Measurements from ENCODE around the gene TUT4. TPM values are rescaled to one million over a fixed set of nuclear protein-coding genes. Genes with fewer than 3 reads are reported as not detected.

Gene TUT4
- total and polyA plus RNA-seq, 5 donors, result 20.4 to 41.1 (median 37.7) TPM

DNA sequence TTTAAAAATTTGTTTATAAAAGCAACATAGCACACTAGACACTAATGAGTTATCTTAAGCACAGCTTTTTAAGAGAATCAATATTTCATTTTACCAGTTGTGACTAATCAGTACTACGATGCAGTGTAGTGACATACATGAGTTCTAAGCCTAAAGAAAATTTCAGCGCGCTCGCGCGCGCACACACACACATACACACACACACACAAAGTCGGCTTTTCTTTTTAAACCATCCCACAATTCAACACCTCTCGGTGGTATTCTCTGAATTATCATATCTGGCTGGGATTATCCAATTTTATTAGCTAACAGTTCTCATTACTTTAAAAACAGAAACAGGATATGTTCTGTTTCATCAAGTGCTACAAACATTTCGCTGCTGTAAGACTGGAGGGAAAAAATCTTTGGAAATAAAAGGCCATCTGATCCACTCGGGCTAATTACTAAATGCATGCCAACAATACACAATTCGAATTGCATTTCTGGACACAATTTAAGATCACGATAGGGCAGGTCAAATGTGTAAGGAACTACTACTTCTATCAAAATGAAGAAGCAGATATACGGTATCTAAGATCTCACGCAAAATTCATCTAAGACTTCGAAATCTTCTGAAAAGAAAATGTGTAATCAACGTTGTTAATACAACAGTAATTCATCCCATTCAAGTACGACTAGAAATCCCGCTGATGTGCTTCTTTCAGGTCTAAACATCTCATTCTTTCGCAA is 1.2 kb downstream of the TUT4 start:
- no peaks in the 10 kb centered on the region for H3K9me3 ChIP-seq (ENCODE audit: control insufficient read depth, low read length)
- DNase-seq (no peak), ATAC-seq (no peak)
- H3K27me3 ChIP-seq (ENCODE audit: control insufficient read depth, insufficient read depth), result no peaks in the 10 kb centered on the region
- no peaks in the 10 kb centered on the region for H3K4me1 ChIP-seq (ENCODE audit: control insufficient read depth, insufficient read depth, low read length)
- WGBS, result 7% methylated on average over 20 of the region's 20 CpGs
- intact Hi-C loops (cut with DNase I), result no loop called here
- no peak overlapping the region for H3K27ac ChIP-seq (ENCODE audit: low read length)
- peak overlapping the region; percentile 83 for H3K4me3 ChIP-seq (ENCODE audit: low read length)

DNA sequence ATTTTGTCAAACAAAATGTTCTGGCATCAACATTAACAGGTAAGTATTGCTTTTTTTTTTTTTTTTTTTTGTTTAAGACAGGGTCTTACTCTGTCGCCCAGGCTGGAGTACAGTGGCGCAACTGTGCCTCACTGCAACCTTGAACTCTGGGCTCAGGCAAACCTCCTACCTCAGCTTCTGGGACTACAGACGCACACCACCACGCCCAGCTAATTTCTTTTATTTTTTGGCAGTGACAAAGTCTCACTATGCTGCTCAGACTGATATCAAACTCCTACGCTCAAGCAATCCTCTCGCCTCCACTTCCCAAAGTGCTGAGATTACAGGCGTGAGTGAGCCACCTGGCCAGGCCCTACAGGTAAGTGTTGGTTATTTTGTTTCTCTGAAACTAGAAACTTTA is 2.4 kb downstream of the TUT4 start:
- no peak for ATAC-seq
- DNase-seq, result no peak
- no peaks in the 10 kb centered on the region for H3K27me3 ChIP-seq (ENCODE audit: control insufficient read depth, insufficient read depth)
- H3K4me3 ChIP-seq (ENCODE audit: low read length), result no peak overlapping the region
- WGBS, result 70% methylated on average over 7 of the region's 7 CpGs
- H3K27ac ChIP-seq (ENCODE audit: low read length), result no peak overlapping the region
- H3K9me3 ChIP-seq (ENCODE audit: control insufficient read depth, low read length), result no peaks in the 10 kb centered on the region
- intact Hi-C loops (cut with DNase I), result no loop called here
- no peaks in the 10 kb centered on the region for H3K4me1 ChIP-seq (ENCODE audit: control insufficient read depth, insufficient read depth, low read length)

DNA sequence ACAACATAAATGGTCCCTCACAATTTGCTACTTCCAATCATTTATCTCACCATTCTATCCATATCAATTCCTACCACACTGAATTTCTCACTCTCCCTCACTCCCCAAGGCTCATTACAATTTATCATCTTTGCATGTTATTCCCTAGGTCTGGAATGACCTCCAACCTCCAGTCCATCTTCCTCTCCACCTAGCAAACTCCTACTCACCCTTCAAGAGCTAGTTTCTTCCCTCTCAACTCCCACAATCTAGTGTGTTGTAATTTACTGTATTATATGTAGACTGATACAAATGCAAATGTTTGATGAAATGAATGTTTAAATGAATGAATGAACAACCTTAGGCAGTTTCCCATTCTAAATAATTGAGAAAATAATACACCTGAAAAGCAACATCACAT is 3.6 kb downstream of the TUT4 start:
- Histone ChIP-seq H3K27me3 (ENCODE audit: control insufficient read depth, insufficient read depth) (no peaks in the 10 kb centered on the region), H3K4me3 (ENCODE audit: low read length) (no peak overlapping the region), H3K4me1 (ENCODE audit: control insufficient read depth, insufficient read depth, low read length) (no peaks in the 10 kb centered on the region), H3K9me3 (ENCODE audit: control insufficient read depth, low read length) (no peaks in the 10 kb centered on the region), H3K27ac (ENCODE audit: low read length) (no peak overlapping the region)
- intact Hi-C loops (cut with DNase I), result no loop called here
- ATAC-seq (no peak), DNase-seq (no peak)

DNA sequence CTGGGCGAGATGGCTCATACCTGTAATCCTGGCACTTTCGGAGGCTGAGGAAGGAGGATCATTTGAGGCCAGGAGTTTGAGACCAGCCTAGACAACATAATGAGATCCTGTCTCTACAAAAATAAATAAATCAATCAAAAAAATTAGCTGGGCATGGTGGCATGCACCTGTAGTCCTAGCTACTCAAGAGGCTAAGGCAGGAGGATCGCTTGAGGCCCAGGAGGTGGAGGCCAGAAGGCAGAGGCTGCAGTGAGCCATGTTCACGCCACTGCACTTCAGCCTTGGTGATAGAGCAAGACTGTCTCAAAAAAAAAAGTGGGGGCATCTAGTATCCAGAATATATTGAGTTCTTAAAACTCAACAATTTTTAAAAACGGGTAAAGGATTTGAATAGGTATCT is 6.0 kb downstream of the TUT4 start:
- DNase-seq (no peak), ATAC-seq (no peak)
- Histone ChIP-seq H3K27me3 (ENCODE audit: control insufficient read depth, insufficient read depth) (no peaks in the 10 kb centered on the region), H3K4me3 (ENCODE audit: low read length) (no peak overlapping the region), H3K4me1 (ENCODE audit: control insufficient read depth, insufficient read depth, low read length) (no peaks in the 10 kb centered on the region), H3K9me3 (ENCODE audit: control insufficient read depth, low read length) (no peaks in the 10 kb centered on the region), H3K27ac (ENCODE audit: low read length) (no peak overlapping the region)
- 95% methylated on average over 5 of the region's 5 CpGs for WGBS
- intact Hi-C loops (cut with DNase I), result no loop called here

DNA sequence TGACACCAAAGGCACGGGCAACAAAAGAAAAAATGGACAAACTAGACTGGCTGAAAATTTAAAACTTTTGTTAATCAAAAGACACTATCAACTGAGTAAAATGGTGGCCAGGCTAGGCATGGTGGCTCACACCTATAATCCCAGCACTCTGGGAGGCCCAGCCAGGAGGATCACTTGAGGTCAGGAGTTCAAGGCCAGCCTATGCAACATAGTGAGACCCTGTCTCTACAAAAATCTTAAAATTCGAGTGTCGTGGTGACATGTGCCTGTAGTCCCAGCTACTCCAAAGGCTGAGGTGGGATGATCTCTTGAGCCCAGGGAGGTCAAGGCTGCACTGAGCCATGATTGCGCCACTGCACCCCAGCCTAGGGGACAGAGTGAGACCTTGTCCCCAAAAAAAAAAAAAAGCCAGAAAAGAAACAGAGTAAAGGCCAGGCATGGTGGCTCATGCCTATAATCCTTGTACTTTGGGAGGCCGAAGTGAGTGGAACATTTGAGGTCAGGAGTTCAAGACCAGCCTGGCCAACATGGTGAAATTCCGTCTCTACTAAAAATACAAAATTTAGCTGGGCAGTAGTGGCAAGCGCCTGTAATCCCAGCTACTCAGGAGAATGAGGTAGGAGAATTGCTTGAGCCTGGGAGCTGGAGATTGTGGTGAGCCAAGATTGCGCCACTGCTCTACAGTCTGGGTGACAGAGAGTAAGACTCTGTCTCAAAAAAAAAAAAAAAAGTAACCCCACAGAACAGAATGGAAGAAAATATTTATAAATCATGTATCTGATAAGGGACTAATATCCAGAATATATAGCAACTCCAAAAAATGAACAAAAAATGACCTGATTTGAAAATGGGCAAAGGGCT is 8.0 kb downstream of the TUT4 start:
- no peaks in the 10 kb centered on the region for H3K4me1 ChIP-seq (ENCODE audit: control insufficient read depth, insufficient read depth, low read length)
- no peak overlapping the region for H3K4me3 ChIP-seq (ENCODE audit: low read length)
- 96% methylated on average over 8 of the region's 8 CpGs for WGBS
- DNase-seq, result no peak
- ATAC-seq, result no peak
- H3K27ac ChIP-seq (ENCODE audit: low read length), result no peak overlapping the region
- no peaks in the 10 kb centered on the region for H3K27me3 ChIP-seq (ENCODE audit: control insufficient read depth, insufficient read depth)
- intact Hi-C loops (cut with DNase I), result no loop called here
- no peaks in the 10 kb centered on the region for H3K9me3 ChIP-seq (ENCODE audit: control insufficient read depth, low read length)

DNA sequence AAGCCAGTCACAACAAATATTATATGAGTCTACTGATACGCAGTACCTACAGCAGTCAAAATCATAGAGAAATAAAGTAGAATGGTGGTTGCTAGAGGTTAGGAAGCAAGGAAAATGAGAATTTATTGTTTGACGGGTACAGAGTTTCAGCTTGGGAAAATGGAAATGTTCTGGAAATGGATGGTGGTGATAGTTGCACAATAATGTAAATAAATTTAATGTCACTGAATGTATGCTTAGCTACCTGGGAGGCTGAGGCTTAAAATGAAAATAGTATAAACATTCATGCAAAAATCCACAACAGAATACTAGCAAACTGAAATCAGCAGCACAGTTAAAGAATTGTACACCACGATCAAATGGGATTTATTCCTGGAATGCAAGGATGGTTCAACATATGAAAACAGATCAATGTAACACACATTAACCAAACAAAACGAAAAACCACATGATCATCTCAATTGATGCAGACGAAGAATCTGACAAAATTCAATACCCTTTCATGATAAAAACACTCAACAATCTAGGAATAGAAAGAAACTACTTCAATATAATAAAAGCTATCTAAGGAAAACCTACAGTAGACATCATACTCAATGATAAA is 10.7 kb downstream of the TUT4 start:
- Histone ChIP-seq H3K27ac (ENCODE audit: low read length) (no peak overlapping the region), H3K4me1 (ENCODE audit: control insufficient read depth, insufficient read depth, low read length) (no peaks in the 10 kb centered on the region), H3K4me3 (ENCODE audit: low read length) (no peak overlapping the region), H3K9me3 (ENCODE audit: control insufficient read depth, low read length) (no peaks in the 10 kb centered on the region), H3K27me3 (ENCODE audit: control insufficient read depth, insufficient read depth) (no peaks in the 10 kb centered on the region)
- ATAC-seq (no peak), DNase-seq (no peak)
- intact Hi-C loops (cut with DNase I), result no loop called here
- 96% methylated on average over 5 of the region's 5 CpGs for WGBS

DNA sequence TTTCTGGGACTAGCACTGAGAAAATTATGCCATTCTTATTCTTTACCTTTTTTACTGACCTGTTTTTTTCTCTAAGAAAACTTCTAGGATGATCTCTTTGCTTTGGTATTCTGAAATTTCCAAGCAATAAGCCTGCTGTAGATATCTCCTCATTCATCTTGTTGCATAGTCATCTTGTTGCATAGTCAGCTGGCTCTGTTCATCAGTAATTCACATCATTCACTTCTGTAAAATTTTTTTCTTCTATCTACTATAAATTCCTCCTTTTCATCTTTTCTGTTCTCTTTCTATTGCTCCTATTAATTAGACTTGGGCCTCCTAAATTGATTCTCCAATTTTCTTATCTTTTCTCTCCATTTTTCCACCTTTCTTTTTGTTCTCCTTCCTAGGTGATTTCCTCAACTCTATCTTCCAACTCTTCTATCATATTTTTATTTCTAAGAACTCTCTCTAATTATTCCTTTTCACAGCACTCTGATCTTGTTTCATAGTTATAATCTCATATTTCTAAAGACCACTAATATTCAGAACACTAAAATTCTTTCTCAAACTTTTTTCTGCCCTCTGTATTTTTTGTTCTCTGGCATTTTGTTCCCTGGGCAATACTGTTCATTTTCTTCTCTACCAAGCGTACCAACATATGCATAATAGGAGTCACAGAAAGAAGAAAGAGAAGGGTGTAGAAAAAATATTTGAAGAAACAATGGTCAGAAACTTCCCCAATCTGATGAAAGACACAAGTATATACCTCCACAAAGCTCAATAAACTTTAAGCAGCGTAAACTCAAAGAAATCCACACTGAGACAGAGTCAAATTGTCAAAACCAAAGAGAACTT is 17.7 kb downstream of the TUT4 start:
- no peak for ATAC-seq
- no peak for DNase-seq
- Histone ChIP-seq H3K27ac (ENCODE audit: low read length) (no peak overlapping the region), H3K27me3 (ENCODE audit: control insufficient read depth, insufficient read depth) (no peaks in the 10 kb centered on the region), H3K9me3 (ENCODE audit: control insufficient read depth, low read length) (no peaks in the 10 kb centered on the region), H3K4me3 (ENCODE audit: low read length) (no peak overlapping the region), H3K4me1 (ENCODE audit: control insufficient read depth, insufficient read depth, low read length) (no peaks in the 10 kb centered on the region)
- intact Hi-C loops (cut with DNase I), result no loop called here
- WGBS, result 98% methylated on average over 2 of the region's 2 CpGs

DNA sequence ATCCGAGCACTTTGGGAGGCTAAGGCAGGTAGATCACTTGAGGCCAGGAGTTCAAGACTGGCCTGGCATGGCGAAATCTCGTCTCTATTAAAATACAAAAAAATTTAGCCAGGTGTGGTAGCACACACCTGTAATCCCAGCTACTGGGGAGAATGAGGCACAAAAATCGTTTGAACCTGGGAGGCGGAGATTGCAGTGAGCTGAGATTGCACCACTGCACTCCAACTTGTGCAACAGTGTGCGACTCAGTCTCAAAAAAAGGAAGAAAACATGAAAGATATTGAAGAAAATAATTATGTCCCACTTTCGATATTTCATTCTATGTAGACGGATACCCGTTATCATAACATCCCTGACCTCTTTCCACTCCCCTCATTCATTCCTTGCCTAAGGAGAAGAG is 19.2 kb downstream of the TUT4 start:
- H3K4me3 ChIP-seq (ENCODE audit: low read length), result no peak overlapping the region
- ATAC-seq, result no peak
- H3K27me3 ChIP-seq (ENCODE audit: control insufficient read depth, insufficient read depth), result no peaks in the 10 kb centered on the region
- 94% methylated on average over 9 of the region's 9 CpGs for WGBS
- no peaks in the 10 kb centered on the region for H3K9me3 ChIP-seq (ENCODE audit: control insufficient read depth, low read length)
- no peak overlapping the region for H3K27ac ChIP-seq (ENCODE audit: low read length)
- H3K4me1 ChIP-seq (ENCODE audit: control insufficient read depth, insufficient read depth, low read length), result no peaks in the 10 kb centered on the region
- no peak for DNase-seq
- intact Hi-C loops (cut with DNase I), result no loop called here

DNA sequence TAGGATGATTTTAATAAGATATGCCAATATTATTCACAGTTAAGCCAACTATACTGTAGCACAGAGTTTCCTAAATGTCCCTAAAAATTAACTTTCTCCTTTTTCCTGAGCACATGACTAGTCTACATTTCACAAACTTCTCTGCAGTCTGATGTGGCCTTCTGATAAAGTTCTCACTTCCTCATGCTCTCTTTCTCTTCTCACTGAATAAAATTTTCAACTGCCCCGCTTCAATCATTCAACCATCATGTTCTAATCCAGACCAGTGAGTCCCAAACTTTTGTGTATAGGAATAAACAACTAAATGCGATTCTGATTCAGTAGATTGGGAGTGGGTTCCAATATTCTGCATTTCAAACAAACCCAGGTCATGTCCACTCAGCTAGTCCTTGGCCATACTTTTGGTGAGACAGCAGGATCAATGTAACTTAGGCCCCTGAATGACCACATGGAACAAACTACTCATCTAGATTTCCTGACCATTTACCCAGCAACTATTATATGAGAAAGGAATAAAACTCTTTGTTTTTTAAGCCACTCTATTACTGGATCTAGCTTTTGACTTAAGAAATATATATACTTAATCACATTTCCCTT is 20.1 kb downstream of the TUT4 start:
- Histone ChIP-seq H3K4me3 (ENCODE audit: low read length) (no peak overlapping the region), H3K9me3 (ENCODE audit: control insufficient read depth, low read length) (no peaks in the 10 kb centered on the region), H3K27ac (ENCODE audit: low read length) (no peak overlapping the region), H3K4me1 (ENCODE audit: control insufficient read depth, insufficient read depth, low read length) (no peaks in the 10 kb centered on the region), H3K27me3 (ENCODE audit: control insufficient read depth, insufficient read depth) (no peaks in the 10 kb centered on the region)
- ATAC-seq, result no peak
- no peak for DNase-seq
- intact Hi-C loops (cut with DNase I), result no loop called here
- 93% methylated on average over 2 of the region's 2 CpGs for WGBS

DNA sequence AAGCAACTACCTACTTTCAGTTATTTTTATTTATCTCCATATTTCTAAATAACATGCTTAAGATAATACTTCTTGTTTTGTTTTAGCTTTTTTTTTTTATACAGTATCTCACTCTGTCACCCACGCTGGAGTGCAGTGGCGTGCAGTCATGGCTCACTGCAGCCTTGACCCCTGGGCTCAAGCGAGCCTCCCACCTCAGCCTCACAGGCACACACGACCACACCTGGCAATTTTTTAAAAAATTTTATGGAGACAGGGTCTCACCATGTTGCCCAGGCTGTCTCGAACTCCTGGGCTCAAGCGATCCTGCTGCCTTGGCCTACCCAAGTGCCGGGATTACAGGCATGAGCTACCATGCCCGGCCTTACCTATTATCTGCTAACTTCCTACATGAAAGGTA is 20.6 kb downstream of the TUT4 start:
- Histone ChIP-seq H3K9me3 (ENCODE audit: control insufficient read depth, low read length) (no peaks in the 10 kb centered on the region), H3K4me3 (ENCODE audit: low read length) (no peak overlapping the region), H3K27ac (ENCODE audit: low read length) (no peak overlapping the region), H3K4me1 (ENCODE audit: control insufficient read depth, insufficient read depth, low read length) (no peaks in the 10 kb centered on the region), H3K27me3 (ENCODE audit: control insufficient read depth, insufficient read depth) (no peaks in the 10 kb centered on the region)
- DNase-seq, result no peak
- intact Hi-C loops (cut with DNase I), result no loop called here
- 93% methylated on average over 8 of the region's 8 CpGs for WGBS
- ATAC-seq, result no peak

Data from right cardiac atrium (tissue), 5 donors.